ENCODE results near the gene PRTN3.

The PRTN3 gene

DNA sequence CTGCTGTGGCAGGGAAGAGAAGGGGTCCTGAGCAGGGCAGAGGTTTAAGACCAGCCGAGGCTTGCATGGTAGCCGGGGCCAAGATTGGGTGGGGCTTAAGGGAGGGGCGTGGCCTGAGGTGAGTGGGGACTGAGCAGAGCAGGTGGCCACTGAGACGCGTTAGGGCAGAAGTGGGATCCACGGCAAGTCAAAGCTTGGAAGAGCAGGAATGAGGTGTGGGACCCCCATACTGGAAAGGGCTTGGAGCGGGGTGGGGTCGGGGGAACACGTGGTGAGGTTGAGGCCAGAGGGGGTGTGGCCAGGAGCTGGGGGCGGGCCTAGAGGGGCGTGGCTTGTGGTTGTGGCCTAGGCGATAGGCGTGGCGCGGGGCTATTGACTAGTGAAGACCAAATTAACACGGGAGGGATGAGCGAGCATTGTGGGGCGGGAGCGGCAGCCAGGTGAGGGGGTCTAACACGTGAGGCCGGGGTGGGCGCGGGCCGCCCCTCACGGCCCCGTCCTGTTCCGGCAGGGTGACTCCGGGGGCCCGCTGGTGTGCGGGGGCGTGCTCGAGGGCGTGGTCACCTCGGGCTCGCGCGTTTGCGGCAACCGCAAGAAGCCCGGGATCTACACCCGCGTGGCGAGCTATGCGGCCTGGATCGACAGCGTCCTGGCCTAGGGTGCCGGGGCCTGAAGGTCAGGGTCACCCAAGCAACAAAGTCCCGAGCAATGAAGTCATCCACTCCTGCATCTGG, 21.9 kb downstream of the PRTN3 start:
- Histone ChIP-seq H3K36me3 (ENCODE audit: insufficient read depth) (no peaks in the 10 kb centered on the region), H3K27ac (no peak overlapping the region), H3K4me2 (peak overlapping the region; percentile 31; the same call in 1 of the 2 replicates), H2AFZ (ENCODE audit: low read depth) (no peak overlapping the region), H4K20me1 (ENCODE audit: insufficient read depth) (no peaks in the 10 kb centered on the region), H3K9ac (no peak overlapping the region), H3K4me1 (ENCODE audit: low read depth, poor library complexity, severe bottlenecking) (peaks cover 3% of the 10 kb centered on the region), H3K79me2 (ENCODE audit: insufficient read depth, low read depth) (no peaks in the 10 kb centered on the region), H3K27me3 (ENCODE audit: insufficient read depth, low read depth) (no peaks in the 10 kb centered on the region), H3K4me3 (IDR thresholded peaks at IDR 0.05; ENCODE audit: insufficient read depth, low read depth, low read length) (no peak overlapping the region)
- no peak for TF ChIP-seq CTCF (conservative IDR thresholded peaks at IDR 0.05; ENCODE audit: low read depth, low read length)

- no peak for TF ChIP-seq CTCF (conservative IDR thresholded peaks at IDR 0.05; ENCODE audit: low read depth, low read length)
- H4K20me1 ChIP-seq (ENCODE audit: insufficient read depth) = no peaks in the 10 kb centered on the region
- H3K27ac ChIP-seq = no peak overlapping the region
- H3K9ac ChIP-seq = no peak overlapping the region
- H3K27me3 ChIP-seq (ENCODE audit: insufficient read depth, low read depth) = no peaks in the 10 kb centered on the region
- no peaks in the 10 kb centered on the region for H3K79me2 ChIP-seq (ENCODE audit: insufficient read depth, low read depth)
- H3K4me2 ChIP-seq = no peak overlapping the region
- no peaks in the 10 kb centered on the region for H3K36me3 ChIP-seq (ENCODE audit: insufficient read depth)
- no peak overlapping the region for H3K4me3 ChIP-seq (IDR thresholded peaks at IDR 0.05; ENCODE audit: insufficient read depth, low read depth, low read length)
- peaks cover 3% of the 10 kb centered on the region for H3K4me1 ChIP-seq (ENCODE audit: low read depth, poor library complexity, severe bottlenecking)
- no peak overlapping the region for H2AFZ ChIP-seq (ENCODE audit: low read depth)
Observed at GRCh38 chr19:863315-863620, 22.5 kb downstream of the PRTN3 start.

DNA sequence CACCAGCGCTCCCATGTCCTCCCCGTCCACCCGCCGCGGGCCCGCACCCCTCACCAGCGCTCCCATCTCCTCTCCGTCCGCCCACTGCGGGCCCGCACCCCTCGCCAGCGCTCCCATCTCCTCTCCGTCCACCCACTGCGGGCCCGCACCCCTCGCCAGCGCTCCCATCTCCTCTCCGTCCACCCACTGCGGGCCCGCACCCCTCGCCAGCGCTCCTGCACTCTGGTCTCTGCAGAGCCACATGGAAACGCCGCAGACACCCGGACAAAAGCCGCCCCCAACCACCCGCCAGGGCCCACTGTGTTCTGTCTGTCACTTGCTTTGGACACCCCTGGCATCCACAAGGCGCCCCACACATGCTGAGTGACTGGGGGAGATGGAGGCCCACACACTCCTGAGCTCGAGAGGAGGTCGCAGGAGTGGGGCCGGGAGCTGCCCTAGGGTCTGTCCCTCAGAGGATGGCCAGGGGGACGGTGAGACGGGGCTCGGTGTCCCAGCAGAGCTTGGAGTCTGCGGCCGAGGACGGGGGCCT, 26.0 kb downstream of the PRTN3 start:
- Histone ChIP-seq H3K27ac (no peak overlapping the region), H3K36me3 (ENCODE audit: insufficient read depth) (no peaks in the 10 kb centered on the region), H2AFZ (ENCODE audit: low read depth) (no peak overlapping the region), H3K9ac (no peak overlapping the region), H3K4me1 (ENCODE audit: low read depth, poor library complexity, severe bottlenecking) (peaks cover under 1% of the 10 kb centered on the region), H4K20me1 (ENCODE audit: insufficient read depth) (no peaks in the 10 kb centered on the region), H3K27me3 (ENCODE audit: insufficient read depth, low read depth) (no peaks in the 10 kb centered on the region), H3K79me2 (ENCODE audit: insufficient read depth, low read depth) (no peaks in the 10 kb centered on the region), H3K4me2 (no peak overlapping the region), H3K4me3 (IDR thresholded peaks at IDR 0.05; ENCODE audit: insufficient read depth, low read depth, low read length) (no peak overlapping the region)
- no peak for TF ChIP-seq CTCF (conservative IDR thresholded peaks at IDR 0.05; ENCODE audit: low read depth, low read length)

GRCh38 chr19:867301-867793, 26.5 kb downstream of the PRTN3 start:
- H3K27me3 ChIP-seq (ENCODE audit: insufficient read depth, low read depth) = no peaks in the 10 kb centered on the region

More at GRCh38 chr19:867301-867793, 26.5 kb downstream of the PRTN3 start:
- no peaks in the 10 kb centered on the region for H4K20me1 ChIP-seq (ENCODE audit: insufficient read depth)
- no peak overlapping the region for H3K4me2 ChIP-seq
- H3K79me2 ChIP-seq (ENCODE audit: insufficient read depth, low read depth) = no peaks in the 10 kb centered on the region
- H3K4me1 ChIP-seq (ENCODE audit: low read depth, poor library complexity, severe bottlenecking) = peaks cover 5% of the 10 kb centered on the region
- no peak overlapping the region for H3K9ac ChIP-seq
- no peak overlapping the region for H2AFZ ChIP-seq (ENCODE audit: low read depth)
- H3K27ac ChIP-seq = no peak overlapping the region
- no peaks in the 10 kb centered on the region for H3K36me3 ChIP-seq (ENCODE audit: insufficient read depth)
- H3K4me3 ChIP-seq (IDR thresholded peaks at IDR 0.05; ENCODE audit: insufficient read depth, low read depth, low read length) = no peak overlapping the region
- TF ChIP-seq CTCF (conservative IDR thresholded peaks at IDR 0.05; ENCODE audit: low read depth, low read length) = no peak

Data from KMS-11 (cell line).